Tibial artery (tissue), 4 donors: ENCODE results near the gene MATR3.

Experiments
- DNase-seq, 2 donors: peaks; one replicate each; pipeline ENCODE4 v3.0.0-alpha.2; 2019
- H3K27ac ChIP-seq, 2 donors: fragments of 200-600 bp; sonication (generic) in 1 of 2; 1 replicate in 1 of 2; 2 replicates in 1 of 2; pipeline ENCODE4 v1.5.1; 2018 to 2019; ENCODE audit warnings: mild to moderate bottlenecking in 1 of 2
- H3K27me3 ChIP-seq, 2 donors: fragments of 200-600 bp; sonication (generic) in 1 of 2; one replicate each; pipeline versions ENCODE4 v1.5.1 to v1.6.0; 2016 to 2019
- H3K36me3 ChIP-seq, 3 donors: fragments of 200-600 bp; sonication (generic) in 2 of 3; one replicate each; pipeline ENCODE4 v1.5.1; 2016 to 2019; ENCODE audit warnings: mild to moderate bottlenecking in 2 of 3
- H3K4me1 ChIP-seq, 4 donors: fragments of 200-600 bp; sonication (generic) in 2 of 4; 1 replicate in 3 of 4; 2 replicates in 1 of 4; pipeline ENCODE4 v1.5.1; 2016 to 2019
- H3K4me3 ChIP-seq, 2 donors: fragments of 200-600 bp; sonication (generic) in 1 of 2; 1 replicate in 1 of 2; 2 replicates in 1 of 2; pipeline ENCODE4 v1.5.1; 2018 to 2019; ENCODE audit warnings: mild to moderate bottlenecking in 2 of 2
- H3K9me3 ChIP-seq, 3 donors: fragments of 200-600 bp; sonication (generic) in 1 of 3; one replicate each; pipeline ENCODE4 v1.5.1; 2016 to 2019
- CTCF ChIP-seq, 2 experiments: fragments of 200-600 bp in 1 of 2; fragments of 450-650 bp in 1 of 2; IDR thresholded peaks; one replicate each; pipeline ENCODE4 v1.5.1; 2017 to 2019; ENCODE audit warnings: antibody characterized with exemption in 2 of 2, mild to moderate bottlenecking in 1 of 2, moderate library complexity in 1 of 2
- intact Hi-C: fragments of 100-400 bp; cut with DNase I; formaldehyde crosslinking; loops from one replicate; pipeline ENCODE4 v1.15.0; 2023; ENCODE audit warnings: low total_unique reads

MATR3 gene

DNA sequence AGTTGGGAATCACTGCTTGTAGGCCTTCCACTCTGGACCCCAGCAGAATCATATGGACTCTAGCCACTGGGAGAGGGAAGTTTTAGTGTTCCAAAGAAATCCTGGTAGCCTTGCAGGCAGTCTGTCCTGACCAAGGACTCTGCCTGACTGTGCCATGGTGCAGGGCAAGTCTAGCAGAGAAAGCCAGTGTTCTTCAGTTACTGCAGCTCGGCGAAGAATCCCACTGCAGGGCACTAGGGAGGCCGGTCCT lies 20.3 kb upstream of the MATR3 start:
- no peak for DNase-seq

DNA sequence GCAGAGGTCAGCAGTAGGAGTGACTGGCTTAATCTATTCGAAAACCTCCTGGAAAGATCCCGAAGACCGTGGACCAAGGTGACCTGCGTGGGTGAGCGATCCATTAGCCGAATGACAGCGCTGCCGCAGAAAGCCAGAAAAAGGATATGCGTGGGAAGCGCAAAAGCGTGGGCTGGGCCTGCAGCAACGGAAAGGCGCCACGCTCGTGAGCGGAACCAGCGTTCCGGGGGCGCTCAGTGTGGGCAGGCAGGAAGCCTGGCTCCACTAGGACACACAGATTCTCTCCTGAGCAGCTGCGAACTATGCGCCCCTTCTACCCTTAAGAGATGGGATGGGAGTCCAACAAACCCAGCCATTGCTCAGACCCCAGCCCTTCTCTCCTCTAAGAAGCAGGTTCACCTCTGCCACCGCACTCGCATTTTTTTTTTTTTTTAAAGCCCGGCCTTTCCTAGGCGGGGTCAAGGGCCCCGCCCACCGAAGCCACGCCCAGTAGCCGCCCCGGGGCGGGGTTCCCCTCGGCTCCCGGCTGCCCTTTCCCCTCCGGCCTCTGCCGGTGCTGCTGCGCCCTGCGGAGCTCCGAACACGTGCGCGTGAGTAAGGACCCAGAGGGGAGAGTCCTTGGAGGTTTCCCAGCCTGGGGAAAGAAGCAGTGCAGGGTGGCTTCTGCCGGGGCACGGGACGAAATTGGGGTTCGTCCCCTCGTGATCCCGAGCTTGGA lies 19.8 kb upstream of the MATR3 start:
- intact Hi-C loops: loop anchor here (10.0 kb wide), 1 partner anchor 819 kb away; no protein-coding TSS in a partner anchor
- no peaks in the 10 kb centered on the region for H3K9me3 ChIP-seq
- peaks cover 0 to 11% (median 0%) of the 10 kb centered on the region in 3 donors for H3K36me3 ChIP-seq
- no peaks in the 10 kb centered on the region for H3K27me3 ChIP-seq
- DNase-seq: peak; percentile 81 to 91
- TF ChIP-seq CTCF (IDR thresholded peaks at IDR 0.05): peak; percentile 28 to 33
- peaks cover 0 to 25% (median 14%) of the 10 kb centered on the region in 4 donors for H3K4me1 ChIP-seq
- peak overlapping the region; percentile 57 to 62 for H3K27ac ChIP-seq
- peak overlapping the region; percentile 56 to 62 for H3K4me3 ChIP-seq

More for the DNA sequence above, 20.3 kb upstream of the MATR3 start:
- peak overlapping the region; percentile 56 to 62 for H3K4me3 ChIP-seq
- no peaks in the 10 kb centered on the region for H3K9me3 ChIP-seq
- H3K4me1 ChIP-seq: peaks cover 0 to 25% (median 14%) of the 10 kb centered on the region in 4 donors
- H3K27me3 ChIP-seq: no peaks in the 10 kb centered on the region
- TF ChIP-seq CTCF (IDR thresholded peaks at IDR 0.05): no peak
- H3K36me3 ChIP-seq: peaks cover 0 to 6% (median 0%) of the 10 kb centered on the region in 3 donors
- H3K27ac ChIP-seq: peak overlapping the region; percentile 57 to 62
- intact Hi-C loops: loop anchor here (10.0 kb wide), 1 partner anchor 818 kb away; no protein-coding TSS in a partner anchor

GRCh38 chr5:139275536-139275935 lies 18.0 kb upstream of the MATR3 start:
- H3K4me1 ChIP-seq: peaks cover 0 to 25% (median 14%) of the 10 kb centered on the region in 4 donors
- no peak for TF ChIP-seq CTCF (IDR thresholded peaks at IDR 0.05)
- DNase-seq: no peak
- H3K27ac ChIP-seq: no peak overlapping the region
- intact Hi-C loops: loop anchor here (10.0 kb wide), 1 partner anchor 821 kb away; no protein-coding TSS in a partner anchor
- H3K36me3 ChIP-seq: peaks cover 0 to 13% (median 0%) of the 10 kb centered on the region in 3 donors
- no peaks in the 10 kb centered on the region for H3K27me3 ChIP-seq
- no peaks in the 10 kb centered on the region for H3K9me3 ChIP-seq
- H3K4me3 ChIP-seq: no peak overlapping the region

DNA sequence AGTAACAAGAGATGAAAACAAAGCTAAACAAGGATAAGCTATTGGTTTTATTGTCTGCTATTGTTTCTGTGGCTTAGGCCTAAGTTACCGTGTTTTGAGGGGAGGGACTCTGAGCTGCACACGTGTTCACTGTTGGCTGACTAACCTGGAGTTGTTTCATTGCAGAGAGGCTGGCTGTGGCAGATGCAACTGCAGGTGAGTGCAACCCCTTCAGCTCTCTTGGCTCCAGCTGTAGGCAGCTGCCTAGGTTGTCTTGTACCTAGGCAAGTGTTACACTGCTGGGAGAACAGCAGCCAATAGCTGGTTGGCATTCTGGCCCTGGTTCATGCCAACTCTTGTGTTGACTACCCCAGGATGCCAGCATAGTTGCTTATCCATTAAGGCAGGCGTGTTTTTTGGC lies 17.6 kb upstream of the MATR3 start:
- no peak overlapping the region for H3K27ac ChIP-seq

DNA sequence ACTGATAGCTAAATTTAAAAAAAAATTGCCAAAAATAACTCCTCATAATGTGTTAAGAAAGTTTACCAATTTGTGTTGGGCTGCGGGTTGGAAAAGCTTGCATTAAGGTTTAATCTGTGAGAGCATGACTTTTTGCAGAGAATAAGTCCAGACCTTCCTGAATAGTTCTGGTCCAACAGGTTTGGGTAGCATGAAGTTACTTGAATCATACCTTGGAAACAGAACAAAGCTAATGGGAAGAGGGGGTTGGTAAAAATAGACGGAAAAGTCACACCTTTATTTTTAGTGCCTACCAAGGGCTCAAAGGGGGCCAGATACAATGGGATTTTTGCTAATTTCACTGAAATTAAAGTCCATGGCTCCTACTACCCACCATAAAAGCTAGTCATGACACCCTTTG lies 17.1 kb upstream of the MATR3 start:
- H3K36me3 ChIP-seq: peaks cover 0 to 13% (median 0%) of the 10 kb centered on the region in 3 donors
- H3K27ac ChIP-seq: no peak overlapping the region
- no peak overlapping the region for H3K4me3 ChIP-seq
- no peaks in the 10 kb centered on the region for H3K9me3 ChIP-seq
- TF ChIP-seq CTCF (IDR thresholded peaks at IDR 0.05): no peak
- no peaks in the 10 kb centered on the region for H3K27me3 ChIP-seq
- no peak for DNase-seq
- intact Hi-C loops: loop anchor here (10.0 kb wide), 1 partner anchor 822 kb away; no protein-coding TSS in a partner anchor
- peaks cover 0 to 26% (median 17%) of the 10 kb centered on the region in 4 donors for H3K4me1 ChIP-seq

More for the DNA sequence above, 17.6 kb upstream of the MATR3 start:
- TF ChIP-seq CTCF (IDR thresholded peaks at IDR 0.05): no peak
- H3K36me3 ChIP-seq: peaks cover 0 to 13% (median 0%) of the 10 kb centered on the region in 3 donors
- H3K4me1 ChIP-seq: peaks cover 0 to 25% (median 14%) of the 10 kb centered on the region in 4 donors
- H3K27me3 ChIP-seq: no peaks in the 10 kb centered on the region
- no peak overlapping the region for H3K4me3 ChIP-seq
- intact Hi-C loops: loop anchor here (10.0 kb wide), 1 partner anchor 821 kb away; no protein-coding TSS in a partner anchor
- DNase-seq: no peak
- H3K9me3 ChIP-seq: no peaks in the 10 kb centered on the region
